Fibroblast of the conjunctiva (primary cell): ENCODE measurements around the gene NACC2.

Experiments
- DNase-seq: peaks from one replicate; pipeline ENCODE4 v3.0.0-alpha.2; 2010; ENCODE audit warnings: low read depth

The NACC2 gene

DNA sequence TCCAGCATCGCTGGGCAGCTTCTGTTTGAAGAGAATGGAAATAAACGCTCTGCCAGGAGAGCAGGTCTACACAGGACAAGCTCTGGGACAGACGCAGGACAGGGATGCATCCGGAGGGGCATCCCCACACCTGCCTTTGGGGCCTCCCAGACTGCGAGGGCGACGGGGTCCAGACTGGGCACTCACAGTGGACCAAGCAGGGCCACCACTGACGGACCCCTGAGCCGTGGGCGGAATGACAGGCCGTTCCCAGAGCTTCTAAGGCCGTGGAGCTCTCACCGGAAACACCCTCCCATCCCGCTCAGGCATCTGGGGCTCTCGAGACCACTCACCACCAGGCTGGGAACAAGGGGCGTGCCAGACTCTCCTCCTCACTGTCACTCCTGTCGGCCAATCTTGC lies 34.1 kb upstream of the NACC2 start:
- DNase-seq, result no peak

DNA sequence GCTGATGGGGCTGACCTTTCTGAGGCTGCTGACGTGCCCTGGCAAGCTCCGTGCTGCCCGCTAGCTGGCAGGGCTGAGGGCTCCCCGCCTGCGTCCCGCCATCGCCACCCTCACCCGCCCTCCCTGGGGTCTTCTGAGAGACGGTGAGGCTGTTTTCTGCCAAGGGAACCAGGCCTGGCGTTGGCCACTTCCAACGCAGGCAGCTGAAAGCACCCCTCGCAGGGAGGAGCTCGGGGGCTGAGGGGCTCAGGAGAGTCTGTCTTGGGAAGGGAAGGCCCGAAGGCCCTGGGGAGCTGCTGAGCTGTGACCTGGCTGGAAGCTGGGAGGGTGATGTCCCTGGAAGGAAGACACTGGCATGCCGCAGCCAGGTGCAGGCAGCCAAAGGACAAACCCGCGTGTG lies 33.3 kb upstream of the NACC2 start:
- no peak for DNase-seq

DNA sequence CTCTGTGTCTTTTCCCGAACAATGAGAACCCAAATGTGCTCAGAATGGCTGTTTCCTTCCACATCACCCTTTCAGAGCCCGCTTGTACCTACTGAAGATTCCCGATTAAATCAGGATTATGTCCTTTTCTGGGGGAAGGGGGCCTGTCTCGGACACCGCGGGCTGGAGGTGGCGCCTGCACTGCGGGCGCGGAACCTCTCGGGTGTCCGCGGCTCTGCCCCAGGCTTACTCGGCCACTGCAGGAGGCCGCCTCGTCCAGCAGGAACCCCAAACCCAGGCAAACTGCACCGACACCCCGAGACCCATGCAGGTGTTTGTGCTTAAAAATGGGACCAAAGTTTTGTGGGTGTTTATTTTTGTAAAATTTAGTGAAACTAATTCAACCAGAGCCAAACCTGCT lies 32.2 kb upstream of the NACC2 start:
- no peak for DNase-seq

DNA sequence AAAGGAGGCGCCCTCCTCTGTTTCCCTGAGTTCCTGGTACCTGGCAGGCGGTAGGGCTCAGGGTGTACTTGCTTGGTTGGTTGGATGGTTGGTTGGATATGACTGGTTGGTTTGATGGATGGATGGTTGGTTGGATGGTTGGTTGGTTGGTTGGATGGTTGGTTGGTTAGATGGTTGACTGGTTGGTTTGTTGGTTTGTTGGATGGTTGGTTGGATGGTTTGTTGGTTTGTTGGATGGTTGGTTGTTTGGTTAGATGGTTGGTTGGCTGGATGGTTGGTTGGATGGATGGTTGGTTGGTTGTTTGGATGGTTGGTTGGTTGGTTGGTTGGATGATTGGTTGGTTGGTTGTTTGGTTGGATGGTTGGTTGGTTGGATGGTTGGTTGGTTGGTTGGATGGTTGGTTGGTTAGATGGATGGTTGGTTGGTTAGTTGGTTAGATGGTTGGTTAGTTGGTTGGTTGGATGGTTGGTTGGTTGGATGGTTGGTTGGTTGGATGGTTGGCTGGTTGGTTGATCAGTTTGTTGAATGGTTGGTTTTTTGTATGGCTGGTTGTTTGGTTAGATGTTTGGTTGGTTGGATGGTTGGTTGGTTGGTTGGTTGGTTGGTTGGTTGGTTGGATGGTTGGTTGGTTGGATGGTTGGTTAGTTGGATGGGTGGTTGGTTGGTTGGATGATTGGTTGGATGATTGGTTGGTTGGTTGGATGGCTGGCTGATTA lies 30.0 kb upstream of the NACC2 start:
- DNase-seq, result no peak

DNA sequence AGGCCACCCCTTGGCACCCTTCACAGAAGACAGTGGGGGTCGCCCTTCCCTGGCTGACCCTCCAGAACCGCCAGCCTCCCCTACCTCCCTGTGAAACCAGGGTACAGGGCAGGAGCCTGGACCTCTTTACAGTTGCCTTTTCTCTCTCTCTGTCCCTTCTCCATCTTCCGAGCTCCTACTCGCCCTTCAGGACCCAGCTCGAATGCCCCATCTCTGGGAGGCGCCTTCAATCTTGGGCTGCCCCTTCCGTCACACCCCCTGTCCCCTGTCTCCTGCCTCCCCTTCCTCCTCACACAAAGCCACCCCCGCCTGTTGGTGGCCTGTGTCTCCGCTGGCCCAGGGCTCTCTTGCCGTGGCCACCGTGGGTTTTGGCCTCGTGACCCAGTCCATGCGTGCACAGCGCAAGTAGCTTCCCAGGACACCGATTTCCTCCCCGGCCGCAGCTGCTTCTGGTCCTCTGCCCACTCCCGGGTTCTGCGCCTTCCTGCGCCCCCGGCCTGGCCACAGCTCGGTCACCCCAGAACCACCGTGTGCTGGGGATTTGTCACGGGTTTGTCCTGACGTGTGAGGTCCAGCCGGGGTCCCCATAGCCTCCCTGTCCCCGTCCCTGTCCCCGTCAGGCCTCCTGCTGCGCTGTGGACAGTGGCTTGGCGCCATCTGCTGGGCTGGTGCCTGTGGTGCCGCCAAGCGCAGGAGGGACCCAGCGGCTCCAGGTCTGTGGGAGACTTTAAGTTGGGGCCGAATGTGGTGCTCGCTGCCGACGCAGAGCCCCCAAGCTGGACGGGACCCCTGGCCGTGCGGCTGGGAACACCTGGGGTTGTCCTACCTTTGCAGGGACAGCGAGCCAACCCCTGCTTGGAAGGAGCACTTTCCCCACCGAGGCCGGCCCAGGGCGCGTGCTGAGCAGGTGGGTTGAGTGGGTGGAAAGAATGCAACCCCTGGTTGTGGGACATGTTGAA lies 27.6 kb upstream of the NACC2 start:
- no peak for DNase-seq

DNA sequence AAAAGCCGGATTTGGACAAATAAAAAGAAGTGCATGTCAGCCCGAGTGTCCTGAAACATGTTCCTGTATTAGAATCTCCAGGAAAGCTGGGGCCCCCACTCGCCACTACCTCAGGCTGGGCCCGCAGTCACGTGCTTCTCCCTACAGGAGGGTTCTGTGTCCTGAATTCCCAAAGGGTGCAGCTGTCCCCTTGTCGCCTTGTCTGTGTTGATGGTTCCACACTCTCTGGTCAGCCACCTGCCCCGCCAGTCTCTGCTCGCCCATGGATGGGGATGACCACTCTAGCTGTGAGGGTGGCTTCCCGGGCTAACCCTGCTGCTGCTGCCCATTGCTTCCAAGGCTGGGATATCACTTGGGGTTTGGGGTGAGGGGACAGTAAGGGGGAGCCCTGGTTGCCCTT lies 26.7 kb upstream of the NACC2 start:
- no peak for DNase-seq

DNA sequence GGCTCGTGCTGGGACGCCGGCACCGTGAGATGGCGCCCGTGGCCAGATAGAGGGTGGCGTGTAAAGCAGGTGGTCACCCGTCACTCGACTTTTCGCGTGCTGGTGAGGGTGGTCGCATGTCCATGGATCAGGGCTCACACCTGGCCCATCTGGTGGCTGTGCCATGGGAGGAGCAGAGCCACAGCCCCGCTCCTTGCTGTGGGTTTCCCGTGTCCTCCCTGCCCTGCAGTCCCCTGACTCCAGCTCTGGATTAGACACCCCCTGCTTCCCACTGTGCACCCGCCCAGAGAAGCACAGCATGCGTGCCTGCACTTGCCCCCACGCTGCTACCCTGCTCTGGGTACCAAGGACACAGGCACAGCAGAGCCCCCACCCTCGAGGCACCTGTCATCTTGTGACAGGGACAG lies 25.4 kb upstream of the NACC2 start:
- no peak for DNase-seq

DNA sequence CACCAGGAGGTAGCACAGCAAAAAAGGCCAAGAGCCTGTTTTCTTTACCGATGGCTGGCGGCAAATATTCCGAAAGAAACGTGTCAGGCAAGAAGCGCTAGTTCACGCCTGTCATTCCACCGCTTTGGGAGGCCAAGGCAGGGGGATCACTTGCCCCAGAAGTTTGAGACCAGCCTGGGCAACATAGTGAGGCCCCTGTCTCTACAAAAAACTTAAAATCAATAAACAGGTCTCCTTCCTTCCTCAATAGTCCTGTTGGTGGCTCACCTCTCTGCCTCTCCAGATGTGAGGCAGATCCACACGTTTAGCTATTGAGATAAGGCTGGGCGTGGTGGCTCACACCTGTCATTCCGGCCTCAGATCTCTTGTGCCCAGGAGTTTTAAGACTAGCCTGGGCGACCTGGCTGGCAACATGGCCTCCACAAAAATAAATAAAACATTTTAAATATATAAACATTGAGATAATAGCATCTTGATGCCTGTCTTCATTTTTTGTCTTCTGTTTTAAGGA lies 24.8 kb upstream of the NACC2 start:
- no peak for DNase-seq

DNA sequence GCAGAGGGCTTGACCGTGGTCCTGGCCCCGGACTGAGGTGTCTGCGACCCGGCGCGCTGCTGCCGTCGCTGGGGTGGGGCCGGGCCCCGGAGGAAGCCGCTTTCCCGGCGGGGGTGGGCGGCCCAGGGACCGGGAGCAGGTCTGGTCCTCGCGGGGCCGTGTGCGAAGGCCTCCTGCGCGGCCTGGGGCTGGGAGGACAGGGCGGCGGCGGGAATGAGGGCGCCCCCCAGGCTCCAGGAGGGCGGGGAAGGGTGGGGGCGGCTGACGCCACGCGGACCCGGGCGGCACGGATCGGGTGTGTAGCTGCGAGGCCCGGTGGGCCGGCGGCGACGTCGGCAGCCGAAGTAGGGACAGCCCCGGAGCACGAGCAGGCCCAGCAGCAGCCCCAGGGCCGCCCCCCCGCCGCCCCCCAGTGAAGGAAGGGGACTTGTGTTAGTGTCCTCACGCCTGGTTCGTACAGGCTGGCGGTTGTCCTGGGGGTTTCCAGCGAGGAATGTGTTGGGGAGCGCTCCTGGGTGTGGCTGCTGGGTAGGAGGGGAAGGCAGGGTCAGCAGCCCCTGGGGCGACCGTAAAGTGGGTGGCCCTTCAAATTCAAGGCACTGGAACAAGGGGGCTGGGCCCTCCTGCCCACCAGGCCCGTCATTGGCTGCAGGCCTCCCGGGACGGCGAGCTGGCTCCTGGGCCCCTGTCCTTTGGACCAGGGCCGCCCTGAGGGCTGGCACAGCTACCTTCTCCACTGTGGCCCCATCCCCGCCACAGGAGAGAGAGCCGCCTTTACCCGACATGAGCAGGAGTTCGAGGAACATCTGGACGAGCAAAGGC lies 24.2 kb upstream of the NACC2 start:
- DNase-seq, result no peak

DNA sequence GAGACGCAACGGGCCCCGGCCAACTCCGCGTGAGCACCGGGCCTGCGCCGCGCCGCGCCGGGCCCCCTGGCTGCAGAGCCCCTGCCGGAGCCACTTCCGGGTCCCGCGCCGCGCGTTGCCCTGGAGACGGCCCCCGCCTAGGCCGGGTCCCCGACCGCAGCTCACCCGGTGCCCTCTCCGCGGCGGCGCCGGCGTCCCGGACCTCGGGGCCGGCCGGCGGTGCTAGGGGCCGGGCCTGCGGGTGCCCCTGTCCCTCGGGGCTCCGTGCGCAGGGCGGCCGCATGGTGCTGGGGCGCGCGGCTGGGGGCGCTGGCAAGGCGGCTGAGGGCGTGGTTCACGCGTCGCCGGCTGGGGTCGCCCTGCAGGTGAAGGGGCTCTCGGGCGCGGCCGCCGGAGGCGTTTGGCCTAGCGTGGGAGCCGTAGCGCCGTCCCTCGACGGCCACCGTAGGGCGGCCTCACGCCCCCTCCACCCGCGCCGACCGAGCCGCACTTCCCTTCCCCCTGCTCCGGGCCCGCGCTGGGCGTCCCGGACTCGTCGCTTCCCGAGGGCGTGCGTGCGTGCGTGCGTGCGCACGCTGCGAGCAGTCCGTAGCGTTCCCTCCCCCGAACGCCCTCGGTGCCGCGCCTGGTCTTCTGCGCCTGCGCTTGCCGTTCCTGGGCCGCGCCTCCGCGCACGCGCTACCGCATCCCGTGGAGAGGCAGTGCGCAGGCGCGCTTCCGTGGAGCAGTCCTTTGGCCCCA lies 23.4 kb upstream of the NACC2 start, which contains the start of gene TMEM250:
TMEM250 (minus strand) TSS at position 556 of the 741 bp plus-strand sequence. CDS start 1,975 bp downstream, outside the sequence.
- peak; percentile 94 for DNase-seq

DNA sequence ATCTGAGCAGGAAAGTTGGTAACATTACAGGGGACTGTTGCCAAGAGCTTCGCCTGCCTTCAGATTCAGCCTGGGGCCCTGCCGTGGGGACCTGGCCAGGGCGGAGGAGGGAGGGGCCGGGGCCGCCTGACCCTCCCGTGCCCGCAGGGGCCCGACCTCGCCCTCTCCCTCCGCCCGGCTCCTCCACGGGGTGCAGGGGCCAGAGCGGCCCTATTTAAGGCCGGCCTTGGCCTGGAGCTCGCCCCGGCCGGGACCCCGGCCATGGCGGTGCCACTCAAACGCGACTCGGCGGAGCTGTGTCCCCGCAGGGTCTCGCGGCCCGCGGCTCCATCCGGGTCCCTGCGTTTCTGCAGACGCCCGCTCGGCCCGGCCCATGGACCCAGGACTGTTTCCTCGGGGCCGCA lies 22.8 kb upstream of the NACC2 start:
- DNase-seq, result no peak

DNA sequence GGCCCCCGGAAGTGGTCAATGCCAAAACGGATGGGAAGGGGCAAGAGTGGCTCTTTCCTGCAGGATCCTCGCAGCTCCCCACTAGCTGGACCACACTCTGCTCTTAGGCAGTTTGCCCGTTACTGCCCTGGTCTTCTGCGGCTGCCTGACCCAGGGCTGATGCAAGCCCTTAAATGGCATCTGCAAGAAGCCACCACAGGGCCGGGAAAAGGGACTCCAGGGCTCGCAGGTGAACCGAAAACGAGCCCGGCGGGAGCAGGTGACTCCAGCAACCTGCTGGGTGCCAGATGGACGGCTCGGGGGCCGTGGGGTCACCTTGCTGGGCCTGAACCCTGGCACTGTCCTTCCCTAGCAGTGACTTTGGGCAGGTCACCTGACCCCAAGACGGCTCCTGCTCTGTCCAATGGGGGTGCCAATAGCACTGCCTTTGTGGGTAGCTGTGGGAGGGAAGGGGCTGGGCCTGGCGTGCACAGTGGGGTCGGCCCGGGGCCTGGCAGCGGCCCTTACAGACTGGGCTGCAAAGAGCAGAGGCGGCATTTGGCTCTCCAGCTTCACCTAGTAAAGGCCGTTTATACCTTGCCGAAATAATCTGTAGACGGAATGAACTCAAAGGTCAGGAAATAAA lies 22.3 kb upstream of the NACC2 start:
- no peak for DNase-seq

DNA sequence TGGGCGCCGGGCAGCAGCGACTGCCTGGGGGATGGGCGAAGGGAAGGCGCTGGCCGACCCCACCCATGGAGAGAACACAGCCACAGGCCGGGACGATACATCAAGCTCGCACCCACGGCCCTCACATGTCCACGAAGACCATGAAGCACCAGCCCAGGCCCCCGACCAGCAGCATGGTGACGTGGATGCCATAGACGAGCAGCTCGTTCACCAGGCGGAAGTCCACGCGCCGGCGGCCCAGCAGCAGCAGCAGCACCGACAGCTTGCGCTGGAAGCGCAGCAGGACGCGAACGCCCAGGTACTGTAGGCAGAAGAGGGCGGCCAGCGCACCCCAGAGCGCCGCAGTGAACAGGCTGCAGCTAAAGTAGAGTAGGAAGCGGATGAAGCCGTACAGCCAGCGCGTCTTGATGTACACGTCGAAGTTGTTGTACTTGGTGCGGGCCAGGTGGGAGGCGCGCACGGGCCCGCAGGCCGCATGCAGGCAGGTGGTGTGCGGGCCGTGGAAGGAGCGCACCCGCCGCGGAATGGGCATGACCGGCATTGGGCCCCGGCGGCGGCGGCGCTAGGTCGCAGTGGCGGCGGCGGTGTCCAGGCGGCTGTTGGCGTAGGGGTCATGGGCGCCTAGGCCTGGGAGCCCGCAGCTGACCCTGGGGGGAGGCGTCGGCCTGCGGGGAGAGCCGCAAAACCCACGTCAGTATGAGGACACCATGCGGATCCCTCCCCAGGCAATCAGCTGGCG lies 21.4 kb upstream of the NACC2 start:
- DNase-seq, result no peak

DNA sequence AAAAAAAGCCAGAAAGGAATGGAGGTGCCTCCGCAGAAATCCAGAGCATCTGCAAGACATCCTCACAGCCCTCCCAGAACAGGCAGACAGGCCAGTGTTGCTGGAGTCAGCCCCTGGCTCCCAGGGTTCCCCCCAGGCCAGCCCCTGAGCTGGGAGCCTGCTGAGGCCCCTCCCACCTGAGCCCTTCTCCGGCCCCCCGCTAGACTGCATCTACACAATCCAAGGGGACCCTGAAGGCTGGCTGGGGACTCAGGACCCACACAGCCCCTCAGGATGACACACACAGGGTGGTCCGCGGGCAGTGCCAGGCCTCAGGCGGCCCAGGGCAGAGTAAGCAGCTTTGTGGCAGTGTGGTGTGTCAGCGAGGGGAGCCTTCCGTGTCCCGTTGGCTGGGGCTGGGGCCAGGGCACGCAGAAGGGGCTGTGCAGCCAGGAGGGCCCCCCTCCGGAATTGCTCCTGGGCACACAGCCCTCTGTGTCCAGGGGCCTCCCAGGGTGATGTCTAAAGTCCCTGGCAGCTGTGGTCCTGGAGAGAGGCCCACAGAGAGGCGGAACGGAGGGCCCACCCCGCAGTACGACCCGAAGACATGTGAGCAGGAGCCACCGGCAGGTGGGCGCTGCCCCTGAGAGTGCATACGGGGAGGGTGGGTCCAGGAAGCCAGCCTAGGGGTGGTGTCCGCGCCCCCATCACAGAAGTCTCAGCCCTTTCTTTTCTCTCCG lies 20.7 kb upstream of the NACC2 start:
- no peak for DNase-seq

DNA sequence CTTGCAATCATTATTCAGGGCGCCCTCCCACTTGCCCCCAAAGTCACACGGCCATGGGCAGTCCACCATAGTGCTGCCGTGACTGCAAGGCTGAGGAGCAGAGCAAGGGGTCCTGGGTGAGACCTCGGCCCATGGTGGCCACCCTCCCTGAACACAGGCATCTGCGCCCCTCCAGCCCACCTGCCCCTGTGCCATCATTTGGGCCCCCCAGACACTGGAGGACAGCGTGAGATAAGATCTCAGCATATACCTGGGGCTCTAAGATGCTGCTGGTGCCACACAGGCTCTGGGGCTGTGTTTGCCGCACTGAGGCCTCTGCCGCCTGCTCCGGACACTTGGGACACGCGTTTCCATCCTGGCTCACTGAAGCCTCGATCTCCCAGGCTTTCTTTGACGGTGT lies 20.1 kb upstream of the NACC2 start:
- DNase-seq, result no peak

DNA sequence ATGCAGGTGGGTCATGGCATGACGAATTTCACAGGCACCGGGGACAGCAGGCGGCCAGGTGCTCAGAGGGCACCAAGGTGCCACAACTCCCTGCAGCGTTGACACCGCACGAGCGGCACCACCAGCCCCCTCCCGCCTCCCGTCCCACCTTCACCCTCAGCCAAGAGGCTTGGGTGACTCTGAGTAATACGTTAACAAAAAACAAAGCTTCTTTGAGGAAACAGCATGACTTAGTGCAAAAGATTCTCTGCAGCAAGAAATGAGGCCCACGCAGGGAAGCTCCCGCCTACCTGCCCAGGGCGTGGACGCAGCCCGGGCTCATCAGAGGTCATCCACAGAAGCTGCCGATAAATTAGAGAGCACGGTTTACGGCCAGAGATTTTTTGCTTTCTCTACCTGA lies 19.5 kb upstream of the NACC2 start:
- no peak for DNase-seq

DNA sequence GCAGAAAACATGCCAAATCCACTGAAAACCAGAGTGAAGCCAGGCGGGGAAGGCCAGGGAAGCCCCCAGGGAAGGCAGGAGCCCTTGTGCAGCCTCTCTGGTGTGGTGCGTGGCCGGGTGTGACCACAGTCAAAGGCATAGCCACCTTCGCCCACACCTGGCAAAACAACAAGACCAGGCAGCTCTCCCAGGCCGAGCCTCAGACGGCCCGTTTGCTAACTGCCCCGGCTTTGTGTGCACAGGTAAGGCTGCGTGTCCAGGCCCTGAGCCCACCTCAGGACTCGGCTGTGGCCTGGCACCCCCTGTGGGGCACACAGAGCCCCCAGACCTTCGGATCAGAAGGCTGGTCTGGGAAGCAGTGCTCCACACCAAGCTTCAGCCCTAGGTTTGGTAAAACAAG lies 17.5 kb upstream of the NACC2 start:
- no peak for DNase-seq

DNA sequence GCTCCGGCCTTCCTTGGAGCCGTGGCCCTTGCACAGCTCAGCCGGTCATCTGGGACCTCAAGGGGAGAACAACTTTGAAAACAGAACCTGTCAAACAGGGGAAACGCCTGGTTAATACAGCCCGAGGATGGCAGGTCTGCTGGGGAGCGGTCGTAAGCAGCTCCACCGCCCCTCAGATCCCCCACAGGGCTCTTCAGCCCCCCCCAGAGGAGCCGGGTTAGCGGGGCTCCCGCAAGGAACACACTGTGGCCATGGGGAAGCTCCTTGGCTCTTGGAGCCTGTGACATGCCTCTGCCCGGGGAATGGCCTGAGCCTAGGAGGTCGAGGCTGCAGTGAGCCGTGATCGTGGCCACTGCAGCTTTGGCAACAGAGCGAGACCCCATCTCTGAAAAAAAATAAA lies 16.8 kb upstream of the NACC2 start:
- DNase-seq, result no peak

DNA sequence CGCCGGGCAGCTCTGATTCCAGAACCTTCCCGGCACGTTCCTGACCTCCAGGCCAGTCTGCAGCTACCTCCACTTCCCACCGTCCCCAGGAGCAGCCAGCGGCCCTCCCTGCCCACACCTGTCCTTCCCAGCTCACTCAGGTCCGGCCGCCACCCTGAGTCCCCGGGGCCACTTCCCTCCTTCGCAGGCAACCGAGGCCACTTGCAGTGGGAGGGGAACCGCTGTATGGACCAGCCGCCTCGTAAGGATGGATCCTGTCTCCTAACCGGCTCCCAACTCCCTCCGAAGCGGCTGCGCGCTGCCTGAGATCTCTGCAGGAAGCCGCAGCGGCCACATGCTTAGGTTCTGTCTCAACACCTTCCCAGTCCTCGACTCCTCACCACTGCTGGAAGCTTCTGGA lies 16.1 kb upstream of the NACC2 start:
- no peak for DNase-seq
